Kidney epithelial cell (primary cell): ENCODE results near the gene CRKL. TPM values are rescaled to one million over a fixed set of nuclear protein-coding genes. Genes with fewer than 3 reads are reported as not detected.
A peak's percentile ranks its signal among the peaks of the same experiment; 100 is the strongest.
"Not testable (repeated sequence)": the region's sequence is repeated elsewhere in the genome, so short reads cannot be mapped to it uniquely, and the experiment has no call there.

Source experiments
- DNase-seq: peaks from one replicate; pipeline ENCODE4 v3.0.0-alpha.2; 2010; ENCODE audit warnings: low read depth
- H3K27me3 ChIP-seq: 2 replicates; pipeline ENCODE4 v1.6.0; 2011; ENCODE audit warnings: low read length; ENCODE audit not compliant: control insufficient read depth, insufficient read depth
- H3K36me3 ChIP-seq: 2 replicates; pipeline ENCODE4 v1.5.1; 2011; ENCODE audit warnings: low read length; ENCODE audit not compliant: control insufficient read depth, insufficient read depth
- H3K4me3 ChIP-seq: 2 replicates; pipeline ENCODE4 v1.5.1; 2011; ENCODE audit warnings: low read depth, mild to moderate bottlenecking, control low read depth, low read length
- total RNA-seq: library from RNA; depleted of rRNA; stranded (reverse); fragments of >200 nt; gene quantifications from 2 replicates; pipeline ENCODE4 v1.2.3, GENCODE V29; 2015
- TF ChIP-seq, protein P1 (sequence below): IDR thresholded peaks from 2 replicates; pipeline ENCODE4 v1.5.1; 2011; ENCODE audit warnings: mild to moderate bottlenecking, moderate library complexity, low read length, control low read depth, inconsistent platforms; ENCODE audit not compliant: insufficient read depth, poor library complexity, severe bottlenecking

The CRKL gene
- total RNA-seq, 1 donor from 2014 or later: 47.7 TPM

DNA sequence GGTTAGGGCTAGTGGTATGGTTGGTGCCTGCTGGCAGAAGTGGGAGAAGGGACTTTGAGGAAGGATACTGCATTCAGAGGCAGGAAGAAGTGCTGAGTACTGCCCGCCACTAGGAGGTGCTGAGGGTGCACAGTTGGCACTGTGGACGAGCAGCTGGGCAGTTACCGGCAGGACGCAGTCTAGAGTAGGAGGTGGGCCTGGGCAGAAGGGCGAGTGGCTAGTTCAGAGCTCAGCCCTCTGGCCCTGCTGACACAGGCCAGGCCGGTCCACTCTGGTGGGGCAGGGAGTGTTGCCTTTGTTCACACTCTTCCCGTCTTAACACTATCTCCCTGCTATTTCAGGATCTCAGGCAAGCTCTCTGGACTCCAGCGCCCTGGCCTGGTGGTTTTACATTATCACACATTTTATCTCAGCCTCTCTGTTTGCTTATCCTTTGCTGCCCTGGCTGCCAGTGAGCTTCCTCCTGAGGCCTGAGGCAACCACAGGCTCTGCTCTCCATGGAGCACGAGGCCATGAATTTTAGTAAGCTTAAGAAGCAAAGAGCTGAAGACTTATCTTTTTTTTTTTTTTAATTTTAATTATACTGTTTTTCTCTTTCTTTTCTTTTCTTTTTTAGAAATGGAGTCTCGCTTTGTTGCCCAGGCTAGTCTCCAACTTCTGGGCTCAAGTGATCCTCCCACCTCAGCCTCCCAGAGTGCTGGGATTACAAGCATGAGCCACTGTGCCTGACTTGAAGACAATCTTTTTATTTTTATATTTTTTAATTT lies 31.5 kb upstream of the CRKL start:
- H3K27me3 ChIP-seq: no peaks in the 10 kb centered on the region
- H3K36me3 ChIP-seq: no peaks in the 10 kb centered on the region
- TF ChIP-seq, protein P1, sequence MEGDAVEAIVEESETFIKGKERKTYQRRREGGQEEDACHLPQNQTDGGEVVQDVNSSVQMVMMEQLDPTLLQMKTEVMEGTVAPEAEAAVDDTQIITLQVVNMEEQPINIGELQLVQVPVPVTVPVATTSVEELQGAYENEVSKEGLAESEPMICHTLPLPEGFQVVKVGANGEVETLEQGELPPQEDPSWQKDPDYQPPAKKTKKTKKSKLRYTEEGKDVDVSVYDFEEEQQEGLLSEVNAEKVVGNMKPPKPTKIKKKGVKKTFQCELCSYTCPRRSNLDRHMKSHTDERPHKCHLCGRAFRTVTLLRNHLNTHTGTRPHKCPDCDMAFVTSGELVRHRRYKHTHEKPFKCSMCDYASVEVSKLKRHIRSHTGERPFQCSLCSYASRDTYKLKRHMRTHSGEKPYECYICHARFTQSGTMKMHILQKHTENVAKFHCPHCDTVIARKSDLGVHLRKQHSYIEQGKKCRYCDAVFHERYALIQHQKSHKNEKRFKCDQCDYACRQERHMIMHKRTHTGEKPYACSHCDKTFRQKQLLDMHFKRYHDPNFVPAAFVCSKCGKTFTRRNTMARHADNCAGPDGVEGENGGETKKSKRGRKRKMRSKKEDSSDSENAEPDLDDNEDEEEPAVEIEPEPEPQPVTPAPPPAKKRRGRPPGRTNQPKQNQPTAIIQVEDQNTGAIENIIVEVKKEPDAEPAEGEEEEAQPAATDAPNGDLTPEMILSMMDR: peak; percentile 98
- DNase-seq: no peak
- H3K4me3 ChIP-seq: no peak overlapping the region

DNA sequence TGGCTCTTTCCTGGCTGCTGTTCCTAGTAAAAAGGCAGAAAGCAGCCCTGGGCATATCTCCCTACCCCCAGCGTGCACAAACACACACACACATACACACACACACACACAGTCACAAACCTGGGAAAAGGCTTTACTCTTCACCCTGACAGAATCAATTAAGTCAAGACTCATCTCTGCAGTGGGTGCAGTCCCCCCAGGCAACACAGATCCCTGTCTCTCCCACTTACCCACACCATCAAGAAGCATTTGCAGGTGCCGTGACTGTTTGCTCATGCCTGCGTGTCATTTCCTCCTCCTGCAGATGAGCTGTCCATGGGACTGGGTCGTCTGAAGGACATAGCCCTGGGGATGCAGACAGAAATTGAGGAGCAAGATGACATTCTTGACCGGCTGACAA lies 29.8 kb upstream of the CRKL start:
- no peak for DNase-seq
- Histone ChIP-seq H3K4me3 (no peak overlapping the region), H3K27me3 (no peaks in the 10 kb centered on the region), H3K36me3 (no peaks in the 10 kb centered on the region)
- TF ChIP-seq, protein P1: no peak

DNA sequence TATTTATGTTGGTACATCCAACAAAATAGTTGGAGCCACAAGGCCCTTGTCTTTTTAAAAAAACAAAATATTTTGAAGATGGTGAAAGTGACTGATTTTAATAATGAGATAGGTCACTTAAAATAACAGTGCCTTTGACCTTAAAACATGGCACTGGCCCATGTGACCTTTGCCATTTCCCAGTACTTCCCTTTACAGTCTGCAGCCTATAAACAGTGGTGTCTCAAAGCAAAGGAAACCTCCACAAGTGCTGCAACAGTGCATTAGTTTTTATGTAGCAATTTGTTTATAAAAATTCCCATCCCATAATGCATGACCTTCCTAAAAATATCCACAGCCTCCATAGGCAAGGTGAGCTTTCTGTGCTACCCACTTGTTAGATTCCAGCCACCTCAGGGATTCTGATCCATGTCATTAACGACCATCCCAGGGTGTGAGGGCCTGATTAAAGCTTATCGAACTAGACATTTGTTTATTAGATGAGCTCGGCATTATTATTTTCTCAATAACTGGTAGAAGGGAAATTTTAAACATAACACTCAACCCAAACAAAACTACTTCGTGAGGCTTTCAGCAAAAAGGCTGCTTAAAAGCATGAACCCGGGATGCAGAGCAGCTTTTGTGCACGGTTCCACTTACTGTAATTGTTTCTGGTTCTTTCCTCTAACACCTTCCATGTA lies 28.0 kb upstream of the CRKL start:
- TF ChIP-seq, protein P1: no peak
- no peak for DNase-seq
- Histone ChIP-seq H3K4me3 (no peak overlapping the region), H3K36me3 (no peaks in the 10 kb centered on the region), H3K27me3 (no peaks in the 10 kb centered on the region)

DNA sequence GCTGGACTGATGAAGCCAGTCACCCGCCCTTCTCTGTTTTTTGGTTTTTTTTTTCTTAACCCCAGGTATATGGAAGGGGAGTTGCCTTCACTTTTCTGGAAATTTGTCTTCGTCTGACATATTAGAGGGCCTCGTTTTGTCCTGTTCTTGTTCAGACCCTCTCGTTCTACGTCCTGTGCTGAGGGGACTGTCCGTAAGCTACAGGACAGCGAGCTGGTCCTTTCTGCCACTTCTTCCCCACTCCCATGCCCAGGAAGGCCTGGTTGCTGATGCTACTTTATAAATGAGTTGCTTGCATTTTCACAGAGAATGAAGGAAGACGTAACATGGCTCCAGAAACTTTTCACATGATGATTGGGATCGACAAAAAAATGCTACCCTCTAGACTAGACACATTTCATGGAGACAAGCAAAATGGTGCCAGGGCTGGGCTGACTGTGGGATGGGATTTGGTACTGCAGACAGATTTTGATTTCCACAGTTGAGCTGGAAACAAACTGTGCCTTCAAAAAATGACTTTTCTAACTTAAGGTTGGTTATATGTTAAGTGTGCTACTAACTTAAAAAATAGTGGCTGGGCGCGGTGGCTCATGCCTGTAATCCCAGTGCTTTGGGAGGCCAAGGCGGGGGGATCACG lies 27.2 kb upstream of the CRKL start:
- TF ChIP-seq, protein P1: no peak
- Histone ChIP-seq H3K36me3 (no peaks in the 10 kb centered on the region), H3K4me3 (no peak overlapping the region), H3K27me3 (no peaks in the 10 kb centered on the region)
- no peak for DNase-seq

DNA sequence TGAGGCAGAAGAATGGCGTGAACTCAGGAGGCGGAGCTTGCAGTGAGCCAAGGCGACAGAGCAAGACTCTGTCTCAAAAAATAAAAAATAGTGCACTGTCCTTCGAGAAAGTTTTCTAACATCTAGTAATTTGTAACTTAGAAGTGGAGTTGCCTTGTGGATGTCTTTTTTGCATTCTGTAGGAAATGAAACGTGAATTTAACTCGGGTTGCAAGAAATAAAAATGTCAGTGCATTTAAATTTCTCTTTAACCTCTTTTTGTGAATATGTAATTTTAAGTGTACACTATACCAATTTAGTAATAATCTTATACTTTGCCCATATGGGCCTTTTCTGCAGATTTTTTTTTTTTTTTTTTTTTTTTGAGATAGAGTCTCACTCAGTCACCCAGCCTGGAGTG lies 26.2 kb upstream of the CRKL start:
- no peaks in the 10 kb centered on the region for H3K27me3 ChIP-seq
- H3K4me3 ChIP-seq: no peak overlapping the region
- DNase-seq: no peak
- TF ChIP-seq, protein P1: no peak
- H3K36me3 ChIP-seq: no peaks in the 10 kb centered on the region

DNA sequence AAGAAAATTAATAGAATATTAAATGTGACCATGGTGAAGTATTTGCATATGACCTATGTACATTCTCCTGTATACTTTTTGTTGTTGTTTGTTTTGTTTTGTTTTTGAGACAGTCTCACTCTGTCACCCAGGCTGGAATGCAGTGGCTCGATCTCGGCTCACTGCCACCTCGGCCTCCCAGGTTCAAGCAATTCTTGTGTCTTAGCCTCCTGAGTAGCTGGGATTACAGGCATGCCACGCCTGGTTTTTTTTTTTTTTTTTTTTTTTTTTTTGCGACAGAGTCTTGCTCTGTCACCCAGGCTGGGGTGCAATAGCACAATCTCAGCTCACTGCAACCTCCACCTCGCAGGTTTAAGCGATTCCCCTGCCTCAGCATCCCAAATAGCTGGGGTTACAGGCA lies 19.5 kb upstream of the CRKL start:
- H3K4me3 ChIP-seq, H3K27me3 ChIP-seq, H3K36me3 ChIP-seq, DNase-seq: not testable (repeated sequence)
